HL-60 (cell line): ENCODE results near the gene IRS2.

Source experiments
- CTCF ChIP-seq: IDR thresholded peaks from one replicate; pipeline ENCODE4 v1.5.1; 2011; ENCODE audit warnings: low read length, control low read depth, inconsistent platforms; ENCODE audit not compliant: insufficient read depth
- POLR2AphosphoS5 ChIP-seq: IDR thresholded peaks from 2 replicates; pipeline ENCODE4 v1.6.1; 2012; ENCODE audit warnings: low read depth

- TF ChIP-seq CTCF: no peak
- no peak for TF ChIP-seq POLR2AphosphoS5
These were observed 80.2 kb downstream of the IRS2 start for GRCh38 chr13:109706015-109706715.
